Kidney (tissue), 14 donors: ENCODE data around the gene RIC8B. TPM values are rescaled to one million over a fixed set of nuclear protein-coding genes. Genes with fewer than 3 reads are reported as not detected.

Experiments
- DNase-seq, 5 donors: peaks; one replicate each; pipeline ENCODE4 v3.0.0-alpha.2; 2013 to 2020
- FAIRE-seq: peaks from 2 replicates; lab custom pipeline; 2012; peaks lifted over from hg19 to GRCh38; lab: Jason Lieb, UNC
- H3K27ac ChIP-seq, 2 donors: one replicate each; pipeline ENCODE4 v1.7.0; 2013; ENCODE audit warnings: low read depth in 2 of 2, low read length in 2 of 2, inconsistent platforms in 1 of 2
- H3K27me3 ChIP-seq: one replicate; pipeline ENCODE4 v1.7.1; 2013; ENCODE audit warnings: low read length, inconsistent platforms; ENCODE audit not compliant: control insufficient read depth, insufficient read depth
- H3K36me3 ChIP-seq, 3 donors: one replicate each; pipeline versions ENCODE4 v1.7.0 to v1.7.1; 2013; ENCODE audit warnings: low read length in 3 of 3, control low read depth in 1 of 3, inconsistent platforms in 1 of 3; ENCODE audit not compliant: insufficient read depth in 3 of 3, control insufficient read depth in 2 of 3
- H3K4me1 ChIP-seq, 3 donors: one replicate each; pipeline versions ENCODE4 v1.7.0 to v1.7.1; 2013; ENCODE audit warnings: low read length in 3 of 3, inconsistent platforms in 1 of 3, low read depth in 1 of 3; ENCODE audit not compliant: control insufficient read depth in 2 of 3, insufficient read depth in 2 of 3
- H3K4me3 ChIP-seq, 3 donors: one replicate each; pipeline versions ENCODE4 v1.7.0 to v1.8.1; 2013; ENCODE audit warnings: low read length in 3 of 3, control low read depth in 1 of 3, inconsistent platforms in 1 of 3
- H3K9ac ChIP-seq, 3 donors: one replicate each; pipeline versions ENCODE4 v1.7.0 to v1.7.1; 2013; ENCODE audit warnings: low read length in 3 of 3, control low read depth in 1 of 3, inconsistent platforms in 1 of 3
- H3K9me3 ChIP-seq, 3 donors: one replicate each; pipeline versions ENCODE4 v1.7.0 to v1.7.1; 2013; ENCODE audit warnings: low read length in 3 of 3, control low read depth in 1 of 3, inconsistent platforms in 1 of 3; ENCODE audit not compliant: control insufficient read depth in 2 of 3, insufficient read depth in 1 of 3
- intact Hi-C: fragments of 100-400 bp; cut with DNase I; formaldehyde crosslinking; loops from one replicate; pipeline ENCODE4 v1.11.1; 2022
- polyA plus RNA-seq: library from polyadenylated mRNA; stranded (reverse); fragments of 350-450 nt; fragmentation: Illumina TruSeq; extraction: RNeasy Lipid Tissue Mini Kit (QIAGEN cat#74804); gene quantifications from one replicate; pipeline ENCODE4 v1.2.3, GENCODE V29; 2014; ENCODE audit warnings: low read depth, low replicate concordance; ENCODE audit not compliant: insufficient read depth
- total RNA-seq: library from RNA; stranded (reverse); fragmentation: NEBNext Ultra II Directional; extraction: Animal tissue kit (Norgen Biotek cat#: 25700); gene quantifications from one replicate; pipeline ENCODE4 v1.2.1, GENCODE V29; 2021
- TF ChIP-seq, protein P1 (sequence below): IDR thresholded peaks from 3 replicates; pipeline ENCODE4 v1.5.1; 2012; ENCODE audit warnings: mild to moderate bottlenecking, moderate library complexity, borderline replicate concordance; ENCODE audit not compliant: insufficient read depth; ENCODE audit errors: extremely low read depth
- donor health status: control.
- donor health status: control.
- donor health status: control.
- donor health status: control.
- donor health status: control.
- donor health status: DM: yes; HTN: yes; CAD: no.
- donor health status: Normal renal cell carcinoma (clear cell type).

Gene RIC8B
- total and polyA plus RNA-seq, 2 donors from 2014 or later, result 7.7 to 18.0 TPM

- Histone ChIP-seq H3K9ac (no peak overlapping the region), H3K4me3 (no peak overlapping the region), H3K4me1 (no peaks in the 10 kb centered on the region), H3K27ac (no peak overlapping the region), H3K27me3 (no peaks in the 10 kb centered on the region), H3K9me3 (no peaks in the 10 kb centered on the region), H3K36me3 (peaks cover 0 to 3% (median 0%) of the 10 kb centered on the region in 3 donors)
- TF ChIP-seq, protein P1, sequence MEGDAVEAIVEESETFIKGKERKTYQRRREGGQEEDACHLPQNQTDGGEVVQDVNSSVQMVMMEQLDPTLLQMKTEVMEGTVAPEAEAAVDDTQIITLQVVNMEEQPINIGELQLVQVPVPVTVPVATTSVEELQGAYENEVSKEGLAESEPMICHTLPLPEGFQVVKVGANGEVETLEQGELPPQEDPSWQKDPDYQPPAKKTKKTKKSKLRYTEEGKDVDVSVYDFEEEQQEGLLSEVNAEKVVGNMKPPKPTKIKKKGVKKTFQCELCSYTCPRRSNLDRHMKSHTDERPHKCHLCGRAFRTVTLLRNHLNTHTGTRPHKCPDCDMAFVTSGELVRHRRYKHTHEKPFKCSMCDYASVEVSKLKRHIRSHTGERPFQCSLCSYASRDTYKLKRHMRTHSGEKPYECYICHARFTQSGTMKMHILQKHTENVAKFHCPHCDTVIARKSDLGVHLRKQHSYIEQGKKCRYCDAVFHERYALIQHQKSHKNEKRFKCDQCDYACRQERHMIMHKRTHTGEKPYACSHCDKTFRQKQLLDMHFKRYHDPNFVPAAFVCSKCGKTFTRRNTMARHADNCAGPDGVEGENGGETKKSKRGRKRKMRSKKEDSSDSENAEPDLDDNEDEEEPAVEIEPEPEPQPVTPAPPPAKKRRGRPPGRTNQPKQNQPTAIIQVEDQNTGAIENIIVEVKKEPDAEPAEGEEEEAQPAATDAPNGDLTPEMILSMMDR, result no peak
- FAIRE-seq (no peak), DNase-seq (peak in 1 of 5 donors; percentile 6)
- intact Hi-C loops, result no loop called here
These were observed 87.8 kb downstream of the RIC8B start for GRCh38 chr12:106861984-106862916.

- no peaks in the 10 kb centered on the region for H3K27me3 ChIP-seq
- no peak for FAIRE-seq
- intact Hi-C loops, result no loop called here
These were observed 88.7 kb downstream of the RIC8B start for GRCh38 chr12:106863189-106863588.

DNA sequence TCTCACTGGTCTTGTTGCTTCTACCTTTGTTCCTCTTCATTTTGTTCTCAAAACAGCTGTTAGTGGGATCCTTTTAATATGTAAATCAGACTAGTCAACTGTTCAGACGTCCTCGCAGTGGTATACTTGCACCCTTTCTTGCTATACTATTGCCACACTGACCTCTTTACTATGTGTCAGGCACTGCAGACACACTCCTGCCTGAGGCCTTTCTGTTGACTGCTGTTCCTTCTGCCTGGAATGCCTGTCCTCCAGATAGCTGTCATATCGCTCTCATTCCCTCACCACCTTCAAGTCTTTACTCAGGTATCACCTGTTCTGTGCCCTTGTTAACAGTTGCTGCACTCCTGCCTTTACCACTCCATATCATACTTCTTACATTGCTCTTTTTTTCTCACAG, 91.2 kb downstream of the RIC8B start:
- no peak overlapping the region for H3K4me3 ChIP-seq
- H3K27me3 ChIP-seq, result no peaks in the 10 kb centered on the region
- H3K9me3 ChIP-seq, result no peaks in the 10 kb centered on the region
- FAIRE-seq, result no peak
- intact Hi-C loops, result no loop called here
- TF ChIP-seq, protein P1, result no peak
- no peak overlapping the region for H3K27ac ChIP-seq
- no peaks in the 10 kb centered on the region for H3K4me1 ChIP-seq
- no peak for DNase-seq
- H3K9ac ChIP-seq, result no peak overlapping the region
- H3K36me3 ChIP-seq, result peaks cover 0 to 3% (median 0%) of the 10 kb centered on the region in 3 donors

More at GRCh38 chr12:106863189-106863588, 88.7 kb downstream of the RIC8B start:
- H3K27ac ChIP-seq, result no peak overlapping the region
- H3K9ac ChIP-seq, result no peak overlapping the region
- TF ChIP-seq, protein P1, result no peak
- no peaks in the 10 kb centered on the region for H3K9me3 ChIP-seq
- no peak for DNase-seq
- H3K4me1 ChIP-seq, result no peaks in the 10 kb centered on the region
- H3K36me3 ChIP-seq, result peaks cover 0 to 3% (median 0%) of the 10 kb centered on the region in 3 donors
- H3K4me3 ChIP-seq, result no peak overlapping the region
